Measurements from ENCODE around the gene GABBR2. TPM values are rescaled to one million over a fixed set of nuclear protein-coding genes. Genes with fewer than 3 reads are reported as not detected.
"Not testable (repeated sequence)": the region's sequence is repeated elsewhere in the genome, so short reads cannot be mapped to it uniquely, and the experiment has no call there.

Gene GABBR2
- total and polyA plus RNA-seq, 12 donors, result under 0.01 to 1.3 (median 0.45) TPM

DNA sequence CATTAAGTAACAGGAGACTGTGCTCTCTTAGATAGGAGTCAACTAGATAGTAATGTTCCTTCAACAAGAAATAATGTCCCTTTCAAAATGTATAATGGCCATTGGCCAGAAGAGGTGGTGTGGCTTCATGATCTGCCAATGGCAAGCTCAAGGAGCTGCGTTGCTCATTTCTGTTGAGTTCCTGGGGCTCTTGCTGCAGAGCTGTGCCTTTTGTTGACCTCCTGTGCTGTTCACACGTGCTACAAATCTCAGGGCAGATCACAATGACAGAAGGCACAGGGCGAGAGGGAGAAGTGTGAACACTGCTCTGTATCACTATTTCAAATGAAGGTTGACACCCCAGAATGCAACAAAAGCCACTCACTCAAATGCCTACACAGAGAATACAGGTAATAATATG lies 437.3 kb downstream of the GABBR2 start:
- intact Hi-C loops (cut with DNase I), result loop anchor here in 1 of 10 donors (5.0 kb wide), 1 partner anchor 334 kb away; the partner anchor contains the start of gene HEMGN
- Histone ChIP-seq H3K27me3 (peaks cover 0 to 33% (median 10%) of the 10 kb centered on the region in 7 donors), H3K27ac (no peak overlapping the region), H3K4me3 (no peak overlapping the region), H3K9me3 (no peaks in the 10 kb centered on the region), H3K4me1 (no peaks in the 10 kb centered on the region), H3K36me3 (no peaks in the 10 kb centered on the region)
- no peak for ATAC-seq
- 14 to 29% methylated on average over 3 of the region's 3 CpGs for WGBS, 2 donors
- TF ChIP-seq, protein P1, sequence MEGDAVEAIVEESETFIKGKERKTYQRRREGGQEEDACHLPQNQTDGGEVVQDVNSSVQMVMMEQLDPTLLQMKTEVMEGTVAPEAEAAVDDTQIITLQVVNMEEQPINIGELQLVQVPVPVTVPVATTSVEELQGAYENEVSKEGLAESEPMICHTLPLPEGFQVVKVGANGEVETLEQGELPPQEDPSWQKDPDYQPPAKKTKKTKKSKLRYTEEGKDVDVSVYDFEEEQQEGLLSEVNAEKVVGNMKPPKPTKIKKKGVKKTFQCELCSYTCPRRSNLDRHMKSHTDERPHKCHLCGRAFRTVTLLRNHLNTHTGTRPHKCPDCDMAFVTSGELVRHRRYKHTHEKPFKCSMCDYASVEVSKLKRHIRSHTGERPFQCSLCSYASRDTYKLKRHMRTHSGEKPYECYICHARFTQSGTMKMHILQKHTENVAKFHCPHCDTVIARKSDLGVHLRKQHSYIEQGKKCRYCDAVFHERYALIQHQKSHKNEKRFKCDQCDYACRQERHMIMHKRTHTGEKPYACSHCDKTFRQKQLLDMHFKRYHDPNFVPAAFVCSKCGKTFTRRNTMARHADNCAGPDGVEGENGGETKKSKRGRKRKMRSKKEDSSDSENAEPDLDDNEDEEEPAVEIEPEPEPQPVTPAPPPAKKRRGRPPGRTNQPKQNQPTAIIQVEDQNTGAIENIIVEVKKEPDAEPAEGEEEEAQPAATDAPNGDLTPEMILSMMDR (IDR thresholded peaks at IDR 0.05), result no peak
- DNase-seq, result no peak

DNA sequence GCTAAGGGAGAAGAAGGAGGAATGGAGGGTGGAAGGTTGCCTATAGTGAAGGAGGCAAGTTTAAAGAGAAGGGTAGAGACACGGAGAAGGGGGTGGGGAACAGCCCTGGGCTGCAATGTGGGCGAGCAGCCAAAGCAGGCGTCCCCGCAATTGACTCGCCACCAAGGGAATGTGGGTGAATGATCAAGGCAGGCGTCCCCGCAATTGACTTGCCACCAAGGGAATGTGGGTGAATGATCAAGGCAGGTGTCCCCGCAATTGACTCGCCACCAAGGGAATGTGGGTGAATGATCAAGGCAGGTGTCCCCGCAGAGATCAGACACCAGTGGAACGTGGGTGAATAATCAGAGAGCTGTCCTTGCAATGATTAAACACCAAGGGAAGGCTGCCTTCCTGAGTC lies 438.5 kb downstream of the GABBR2 start:
- H3K36me3 ChIP-seq, H3K4me3 ChIP-seq, DNase-seq, H3K9me3 ChIP-seq, H3K27ac ChIP-seq, ATAC-seq, H3K4me1 ChIP-seq: not testable (repeated sequence)
- intact Hi-C loops (cut with DNase I), result loop anchor here in 1 of 10 donors (5.0 kb wide), 1 partner anchor 333 kb away; the partner anchor contains the start of gene HEMGN
- 64 to 77% methylated on average over 9 to 11 of the region's 11 CpGs for WGBS, 2 donors
- H3K27me3 ChIP-seq, result peaks cover 0 to 23% (median 7%) of the 10 kb centered on the region in 7 donors

DNA sequence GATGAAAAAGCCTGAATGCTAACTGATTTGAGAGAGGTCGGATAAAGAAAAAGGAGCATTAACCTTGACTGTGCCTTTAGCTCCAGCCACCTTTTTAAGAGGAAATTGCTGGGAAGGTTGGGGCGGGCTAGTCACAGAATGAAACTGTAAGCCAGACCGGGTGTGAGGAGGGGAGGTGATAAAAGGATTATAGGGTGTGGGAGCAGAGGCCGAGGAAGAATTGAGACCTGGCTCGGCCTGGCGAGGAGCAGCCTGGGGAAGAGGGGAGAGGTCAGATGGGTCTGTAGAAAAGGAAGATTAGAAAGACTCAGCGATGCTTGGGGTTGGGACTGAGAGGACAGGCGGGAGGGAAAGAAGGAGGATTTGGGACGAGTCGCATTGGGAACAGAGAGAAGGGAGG lies 439.1 kb downstream of the GABBR2 start:
- 43 to 53% methylated on average over 10 of the region's 10 CpGs for WGBS, 2 donors
- H3K36me3 ChIP-seq, H3K4me1 ChIP-seq, DNase-seq, H3K9me3 ChIP-seq, H3K4me3 ChIP-seq, H3K27ac ChIP-seq, ATAC-seq: not testable (repeated sequence)
- peaks cover 0 to 23% (median 4%) of the 10 kb centered on the region in 7 donors for H3K27me3 ChIP-seq
- intact Hi-C loops (cut with DNase I), result loop anchor here in 3 of 10 donors (5.0 to 10.0 kb wide), 4 partner anchors 195 to 635 kb away; partner anchors contain the start of genes HEMGN (in 1 of the 3), NCBP1 (in 1 of the 3) and TSTD2 (in 1 of the 3)

DNA sequence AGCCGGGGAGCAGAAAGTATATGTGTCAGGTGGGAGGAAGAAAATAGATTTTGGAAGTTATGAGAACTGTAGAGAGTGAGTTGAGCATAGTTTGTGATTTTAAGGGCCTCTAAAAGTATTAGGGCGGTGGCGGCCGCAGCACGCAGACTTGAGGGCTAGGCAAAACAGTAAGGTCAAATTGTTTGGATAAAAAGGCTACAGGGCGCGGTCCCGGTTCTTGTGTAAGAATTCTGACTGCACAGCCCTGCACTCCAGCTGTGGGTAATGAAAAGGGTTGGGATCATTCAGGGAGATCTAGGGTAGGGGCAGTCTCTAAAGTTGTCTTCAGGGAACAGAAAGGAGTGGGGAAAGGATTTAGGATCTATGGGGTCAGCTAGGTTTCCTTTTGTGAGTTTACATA lies 441.2 kb downstream of the GABBR2 start:
- H3K27me3 ChIP-seq, result peaks cover 0 to 22% (median 5%) of the 10 kb centered on the region in 7 donors
- DNase-seq, H3K27ac ChIP-seq, H3K36me3 ChIP-seq, H3K4me1 ChIP-seq, H3K4me3 ChIP-seq, ATAC-seq, H3K9me3 ChIP-seq: not testable (repeated sequence)
- WGBS, 2 donors, result 91 to 94% methylated on average over 8 of the region's 8 CpGs
- intact Hi-C loops (cut with DNase I), result loop anchor here in 3 of 10 donors (10.0 kb wide), 3 partner anchors 193 to 633 kb away; partner anchors contain the start of genes NCBP1 (in 1 of the 3) and TSTD2 (in 1 of the 3)

DNA sequence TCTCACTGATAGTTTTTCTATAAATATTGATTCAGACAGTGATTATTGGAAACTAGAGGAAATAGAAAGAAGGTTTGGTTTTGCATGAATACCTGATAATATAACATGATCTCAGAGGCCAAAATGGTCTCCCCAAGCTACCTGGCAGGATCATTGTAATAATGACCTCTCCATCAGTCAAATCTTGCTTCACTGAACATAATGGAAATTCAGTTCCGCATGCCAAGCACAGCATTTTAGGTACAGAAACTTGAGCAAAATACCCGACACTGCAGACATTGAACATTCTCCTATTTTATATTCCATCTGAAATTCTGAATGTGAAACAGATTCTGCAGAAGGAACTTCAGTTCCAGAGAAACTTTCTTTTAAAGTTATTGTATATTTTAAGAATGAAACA lies 444.2 kb downstream of the GABBR2 start:
- TF ChIP-seq, protein P1 (IDR thresholded peaks at IDR 0.05), result no peak
- H3K27me3 ChIP-seq, result peaks cover 0 to 19% (median under 1%) of the 10 kb centered on the region in 7 donors
- H3K9me3 ChIP-seq, result no peaks in the 10 kb centered on the region
- WGBS, 2 donors, result 77 to 79% methylated on average over 2 of the region's 2 CpGs
- no peak overlapping the region for H3K27ac ChIP-seq
- ATAC-seq, result no peak
- no peak overlapping the region for H3K4me3 ChIP-seq
- no peak for DNase-seq
- H3K4me1 ChIP-seq, result no peaks in the 10 kb centered on the region
- intact Hi-C loops (cut with DNase I), result loop anchor here in 9 of 10 donors (5.0 to 10.0 kb wide), 9 partner anchors 57 to 630 kb away; partner anchors contain the start of genes TRMO (in 4 of the 9), NCBP1 (in 1 of the 9) and TSTD2 (in 1 of the 9)
- no peaks in the 10 kb centered on the region for H3K36me3 ChIP-seq
